22Rv1 (cell line): ENCODE data around the gene PHF5A.

ENCODE experiments used
- H3K27ac ChIP-seq: fragments of 450-650 bp; 2 replicates; pipeline ENCODE4 v1.5.1; 2017
- CTCF ChIP-seq: fragments of 450-650 bp; IDR thresholded peaks from 2 replicates; pipeline ENCODE4 v1.5.1; 2017; ENCODE audit warnings: mild to moderate bottlenecking
- ZFX ChIP-seq: fragments of 450-650 bp; IDR thresholded peaks from 2 replicates; pipeline ENCODE4 v1.6.1; 2017; ENCODE audit warnings: antibody characterized with exemption, borderline replicate concordance

Gene PHF5A

DNA sequence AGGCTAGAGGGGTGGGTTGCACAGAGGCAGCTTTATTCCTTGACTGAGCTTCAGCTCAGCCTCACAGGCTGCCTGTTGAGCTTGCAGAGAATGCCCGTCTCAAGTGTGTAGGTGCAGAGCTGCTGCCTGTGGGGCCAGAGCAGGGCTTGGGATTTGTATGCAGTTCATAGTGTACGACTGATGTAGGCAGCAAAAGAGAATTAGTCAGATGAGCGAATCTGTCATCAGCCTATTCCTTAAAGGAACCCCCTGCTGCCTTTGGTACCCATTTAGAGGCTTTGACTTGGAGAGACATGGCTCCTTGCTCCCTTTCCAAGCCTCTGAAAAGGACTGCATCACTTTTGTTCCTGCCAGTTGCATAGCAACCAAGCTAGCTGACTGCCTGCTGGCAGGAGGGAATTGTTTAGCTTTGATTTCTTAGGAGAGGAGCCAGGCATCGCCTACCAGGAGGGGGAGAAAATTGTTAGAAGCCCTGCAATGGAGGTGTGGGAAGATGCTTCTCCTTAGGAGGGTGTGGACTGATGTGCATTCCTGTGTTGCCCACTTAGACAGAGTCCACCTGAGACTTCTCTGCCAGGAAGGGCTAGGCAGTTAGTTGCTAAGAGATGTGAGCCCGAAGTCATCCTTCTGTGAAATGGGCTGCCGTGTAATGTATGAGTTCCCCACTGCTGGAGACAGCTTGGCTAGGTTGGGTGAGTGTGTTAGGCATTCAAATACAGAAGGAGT lies 11.3 kb upstream of the PHF5A start:
- H3K27ac ChIP-seq = no peak overlapping the region
- TF ChIP-seq ZFX (no peak), CTCF (no peak)

DNA sequence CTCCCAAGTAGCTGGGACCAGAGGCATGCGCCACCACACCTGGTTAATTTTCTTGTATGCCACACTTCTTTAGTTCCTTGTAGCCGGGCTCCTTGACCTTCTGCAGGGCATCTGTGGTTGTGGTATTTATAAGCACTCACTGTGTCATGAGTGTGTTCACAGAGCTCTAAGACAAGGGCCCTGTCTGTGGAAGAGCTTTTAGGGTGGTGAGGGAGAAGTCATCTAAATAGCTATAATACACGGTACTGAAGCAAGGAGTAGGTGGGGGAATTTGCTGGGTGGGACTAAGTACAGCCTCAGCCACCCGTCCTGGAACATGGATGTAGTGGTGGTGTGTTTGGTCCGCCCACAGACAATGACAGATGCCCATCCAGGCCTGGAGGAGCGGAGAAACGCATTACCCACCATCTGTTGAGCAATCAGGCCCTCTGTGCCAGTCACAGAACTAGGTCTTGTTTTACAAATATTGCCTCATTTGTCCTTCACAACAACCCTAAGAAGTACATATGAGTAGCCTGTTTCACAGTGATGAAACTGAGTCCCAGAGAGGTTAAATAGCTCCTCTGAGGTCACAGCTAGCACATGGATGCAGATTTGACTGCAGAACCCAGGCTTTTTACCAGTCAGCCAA lies 10.5 kb upstream of the PHF5A start:
- no peak for TF ChIP-seq CTCF
- TF ChIP-seq ZFX = no peak
- no peak overlapping the region for H3K27ac ChIP-seq

DNA sequence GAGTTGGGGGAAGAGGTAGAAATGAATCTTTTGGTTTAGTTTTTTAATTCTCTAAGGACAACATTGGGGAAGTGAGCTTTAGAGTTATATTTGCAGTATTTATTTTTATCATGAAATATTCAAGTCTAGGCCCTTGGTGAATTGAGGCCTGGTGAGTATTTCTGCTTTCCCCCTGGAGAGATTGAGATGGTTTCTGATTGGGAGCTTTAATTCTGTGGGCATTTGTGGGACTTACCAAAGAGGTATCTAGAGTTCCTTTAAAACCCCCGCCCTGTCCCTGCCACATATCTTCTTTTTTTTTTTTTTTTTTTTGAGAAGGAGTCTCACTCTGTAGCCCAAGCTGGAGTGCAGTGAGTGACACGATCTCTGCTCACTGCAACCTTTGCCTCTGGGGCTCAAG lies 10.0 kb upstream of the PHF5A start:
- TF ChIP-seq CTCF (no peak), ZFX (no peak)
- no peak overlapping the region for H3K27ac ChIP-seq

GRCh38 chr22:41474872-41475451 lies 6.5 kb upstream of the PHF5A start:
- no peak for TF ChIP-seq ZFX
- TF ChIP-seq CTCF = no peak
- no peak overlapping the region for H3K27ac ChIP-seq

DNA sequence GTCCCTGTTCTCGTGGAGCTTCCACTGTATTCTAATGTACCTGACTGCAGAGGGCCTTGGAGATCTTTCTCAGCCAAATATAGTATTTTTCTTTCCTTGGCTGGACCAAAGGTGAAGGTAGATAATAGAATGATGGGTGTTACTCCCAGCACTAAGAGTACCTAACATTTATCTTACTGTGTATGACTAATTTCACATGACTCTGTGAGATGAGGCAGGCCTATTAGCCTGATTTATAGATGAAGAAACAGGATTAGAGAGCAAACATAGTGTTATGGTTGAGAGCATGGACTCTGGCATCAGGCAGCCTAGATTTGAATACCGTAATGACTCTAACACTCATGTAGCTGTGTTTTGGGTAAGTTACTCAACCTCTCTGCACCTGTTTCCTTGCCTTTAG lies 3.1 kb upstream of the PHF5A start:
- no peak overlapping the region for H3K27ac ChIP-seq
- TF ChIP-seq ZFX (no peak), CTCF (no peak)

- no peak overlapping the region for H3K27ac ChIP-seq
- TF ChIP-seq ZFX (no peak), CTCF (no peak)
Measured at GRCh38 chr22:41470886-41471285, 2.4 kb upstream of the PHF5A start.
